RWPE2 (cell line): Measurements from ENCODE around the gene KCTD1.

Experiments
- ATAC-seq: fragments of 200-7000 bp; cut with Tn5 transposase; 3 replicates; pipeline ENCODE4 v1.9.1; 2021; ENCODE audit warnings: low read depth
- DNase-seq: peaks from one replicate; pipeline ENCODE4 v3.0.0-alpha.2; 2020; ENCODE audit warnings: low spot score
- H3K27ac ChIP-seq: fragments of 450-650 bp; 2 replicates; pipeline ENCODE4 v1.5.1; 2017; ENCODE audit warnings: mild to moderate bottlenecking; ENCODE audit not compliant: poor library complexity, severe bottlenecking
- H3K27me3 ChIP-seq: fragments of 250-450 bp; sonication (Bioruptor Pico); 2 replicates; pipeline ENCODE4 v1.5.1; 2021; ENCODE audit warnings: mild to moderate bottlenecking, moderate library complexity; ENCODE audit not compliant: insufficient read depth, poor library complexity, severe bottlenecking
- H3K36me3 ChIP-seq: fragments of 250-450 bp; sonication (Bioruptor Pico); 2 replicates; pipeline ENCODE4 v1.5.1; 2020; ENCODE audit warnings: low read depth, mild to moderate bottlenecking, moderate library complexity
- H3K4me1 ChIP-seq: fragments of 250-450 bp; sonication (Bioruptor Pico); 2 replicates; pipeline ENCODE4 v1.5.1; 2021; ENCODE audit warnings: mild to moderate bottlenecking, moderate library complexity; ENCODE audit not compliant: insufficient read depth, poor library complexity, severe bottlenecking
- H3K4me3 ChIP-seq: fragments of 250-450 bp; sonication (Bioruptor Pico); 2 replicates; pipeline ENCODE4 v1.5.1; 2021; ENCODE audit warnings: mild to moderate bottlenecking, moderate library complexity; ENCODE audit not compliant: severe bottlenecking
- H3K9me3 ChIP-seq: fragments of 250-450 bp; sonication (Bioruptor Pico); 2 replicates; pipeline ENCODE4 v1.5.1; 2021; ENCODE audit warnings: mild to moderate bottlenecking, moderate library complexity; ENCODE audit not compliant: severe bottlenecking
- TF ChIP-seq, protein P1 (sequence below): fragments of 450-650 bp; IDR thresholded peaks from one replicate; pipeline ENCODE4 v1.5.1; 2017; ENCODE audit warnings: mild to moderate bottlenecking, moderate library complexity; ENCODE audit not compliant: poor library complexity, severe bottlenecking

KCTD1 gene

GRCh38 chr18:26434887-26435286 is 113.5 kb downstream of the KCTD1 start:
- Histone ChIP-seq H3K4me3 (no peak overlapping the region), H3K27me3 (no peaks in the 10 kb centered on the region), H3K4me1 (peaks cover 18% of the 10 kb centered on the region), H3K27ac (no peak overlapping the region), H3K9me3 (no peaks in the 10 kb centered on the region), H3K36me3 (no peaks in the 10 kb centered on the region)
- DNase-seq, result no peak
- ATAC-seq, result no peak
- TF ChIP-seq, protein P1, sequence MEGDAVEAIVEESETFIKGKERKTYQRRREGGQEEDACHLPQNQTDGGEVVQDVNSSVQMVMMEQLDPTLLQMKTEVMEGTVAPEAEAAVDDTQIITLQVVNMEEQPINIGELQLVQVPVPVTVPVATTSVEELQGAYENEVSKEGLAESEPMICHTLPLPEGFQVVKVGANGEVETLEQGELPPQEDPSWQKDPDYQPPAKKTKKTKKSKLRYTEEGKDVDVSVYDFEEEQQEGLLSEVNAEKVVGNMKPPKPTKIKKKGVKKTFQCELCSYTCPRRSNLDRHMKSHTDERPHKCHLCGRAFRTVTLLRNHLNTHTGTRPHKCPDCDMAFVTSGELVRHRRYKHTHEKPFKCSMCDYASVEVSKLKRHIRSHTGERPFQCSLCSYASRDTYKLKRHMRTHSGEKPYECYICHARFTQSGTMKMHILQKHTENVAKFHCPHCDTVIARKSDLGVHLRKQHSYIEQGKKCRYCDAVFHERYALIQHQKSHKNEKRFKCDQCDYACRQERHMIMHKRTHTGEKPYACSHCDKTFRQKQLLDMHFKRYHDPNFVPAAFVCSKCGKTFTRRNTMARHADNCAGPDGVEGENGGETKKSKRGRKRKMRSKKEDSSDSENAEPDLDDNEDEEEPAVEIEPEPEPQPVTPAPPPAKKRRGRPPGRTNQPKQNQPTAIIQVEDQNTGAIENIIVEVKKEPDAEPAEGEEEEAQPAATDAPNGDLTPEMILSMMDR, result no peak

DNA sequence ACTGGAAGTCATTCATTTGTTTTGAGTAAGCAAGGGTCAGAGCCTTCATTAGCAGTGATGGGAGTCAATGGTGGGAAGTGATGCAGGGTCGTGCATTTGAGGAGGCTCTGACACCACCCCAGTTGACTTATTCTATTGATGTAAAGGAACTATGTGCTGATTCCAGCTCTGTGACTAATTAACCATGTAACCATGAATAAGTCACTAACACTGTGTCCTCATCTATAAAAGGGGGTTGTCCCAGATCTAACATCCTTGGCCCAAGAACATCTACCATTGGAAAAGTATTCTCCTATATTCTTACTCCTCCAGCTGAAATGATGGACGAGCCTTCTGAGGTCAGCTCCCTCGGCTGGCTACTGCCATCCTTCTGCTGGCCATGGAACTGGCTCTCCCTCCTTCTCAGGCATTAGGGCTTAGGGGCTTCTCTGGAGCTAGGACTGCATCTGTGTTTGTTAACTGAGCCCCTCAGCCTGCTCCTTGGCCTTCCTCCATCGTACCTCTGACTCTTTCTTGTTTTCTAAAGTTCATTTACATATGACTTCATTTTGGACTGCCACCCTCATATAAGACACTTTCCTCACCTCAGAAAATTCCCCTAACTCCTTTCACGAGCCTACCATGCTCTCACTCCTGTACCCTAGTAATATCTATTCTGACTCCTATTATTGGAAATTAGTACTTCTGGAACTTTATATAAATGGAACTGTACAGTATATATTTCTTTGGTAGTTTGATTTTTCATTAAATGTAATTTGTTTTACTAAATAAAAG is 115.5 kb downstream of the KCTD1 start:
- no peaks in the 10 kb centered on the region for H3K9me3 ChIP-seq
- no peak overlapping the region for H3K27ac ChIP-seq
- H3K27me3 ChIP-seq, result no peaks in the 10 kb centered on the region
- peaks cover 18% of the 10 kb centered on the region for H3K4me1 ChIP-seq
- TF ChIP-seq, protein P1, result no peak
- no peaks in the 10 kb centered on the region for H3K36me3 ChIP-seq
- H3K4me3 ChIP-seq, result no peak overlapping the region
- ATAC-seq, result no peak
- DNase-seq, result no peak

DNA sequence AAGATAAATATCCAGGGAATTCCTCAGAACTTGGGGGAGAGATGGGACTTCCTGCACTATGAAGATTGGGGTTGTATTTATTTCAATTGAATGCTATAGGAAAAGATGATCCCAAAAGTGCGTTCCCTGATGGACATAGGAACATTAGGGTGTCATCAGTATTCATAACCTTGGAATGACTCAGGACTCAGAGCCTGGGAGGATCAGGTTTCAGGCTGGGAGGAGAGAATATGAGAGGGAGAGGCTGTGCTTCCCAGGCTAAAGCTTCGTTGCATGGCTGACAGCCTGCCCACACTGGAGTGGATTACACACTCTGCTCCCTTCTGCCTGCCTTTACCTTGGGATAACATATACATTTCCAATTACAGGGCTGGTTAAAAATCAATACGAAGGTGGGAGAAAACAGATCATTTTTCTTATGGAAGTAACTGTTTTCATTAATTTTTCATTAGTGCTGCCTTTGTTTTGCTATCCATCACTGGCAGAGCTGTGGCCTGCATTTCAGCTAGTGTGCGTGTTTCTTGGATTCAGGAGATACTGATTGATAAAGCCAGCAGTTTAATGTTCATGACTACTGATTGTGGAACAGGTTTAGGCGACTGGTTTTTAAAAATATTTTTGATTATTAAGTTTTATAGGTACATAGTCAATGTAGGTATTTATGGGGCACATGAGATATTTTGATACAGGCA is 118.7 kb downstream of the KCTD1 start:
- no peak overlapping the region for H3K4me3 ChIP-seq
- peak; percentile 100 for ATAC-seq
- TF ChIP-seq, protein P1, result no peak
- no peaks in the 10 kb centered on the region for H3K27me3 ChIP-seq
- H3K9me3 ChIP-seq, result no peaks in the 10 kb centered on the region
- no peaks in the 10 kb centered on the region for H3K36me3 ChIP-seq
- no peaks in the 10 kb centered on the region for H3K4me1 ChIP-seq
- no peak for DNase-seq
- H3K27ac ChIP-seq, result peak overlapping the region; percentile 20

- Histone ChIP-seq H3K9me3 (no peaks in the 10 kb centered on the region), H3K27me3 (no peaks in the 10 kb centered on the region), H3K4me1 (no peaks in the 10 kb centered on the region), H3K4me3 (no peak overlapping the region), H3K36me3 (no peaks in the 10 kb centered on the region), H3K27ac (no peak overlapping the region)
- TF ChIP-seq, protein P1, result no peak
- ATAC-seq (no peak), DNase-seq (no peak)
Measured at GRCh38 chr18:26425148-26425531, 123.2 kb downstream of the KCTD1 start.
